CD1c-positive myeloid dendritic cell (primary cell): ENCODE data around the gene FBLN2.
A peak's percentile ranks its signal among the peaks of the same experiment; 100 is the strongest.

Experiments used
- DNase-seq: peaks from one replicate; pipeline ENCODE4 v3.0.0-alpha.2; 2016; ENCODE audit errors: extremely low spot score

FBLN2 gene

DNA sequence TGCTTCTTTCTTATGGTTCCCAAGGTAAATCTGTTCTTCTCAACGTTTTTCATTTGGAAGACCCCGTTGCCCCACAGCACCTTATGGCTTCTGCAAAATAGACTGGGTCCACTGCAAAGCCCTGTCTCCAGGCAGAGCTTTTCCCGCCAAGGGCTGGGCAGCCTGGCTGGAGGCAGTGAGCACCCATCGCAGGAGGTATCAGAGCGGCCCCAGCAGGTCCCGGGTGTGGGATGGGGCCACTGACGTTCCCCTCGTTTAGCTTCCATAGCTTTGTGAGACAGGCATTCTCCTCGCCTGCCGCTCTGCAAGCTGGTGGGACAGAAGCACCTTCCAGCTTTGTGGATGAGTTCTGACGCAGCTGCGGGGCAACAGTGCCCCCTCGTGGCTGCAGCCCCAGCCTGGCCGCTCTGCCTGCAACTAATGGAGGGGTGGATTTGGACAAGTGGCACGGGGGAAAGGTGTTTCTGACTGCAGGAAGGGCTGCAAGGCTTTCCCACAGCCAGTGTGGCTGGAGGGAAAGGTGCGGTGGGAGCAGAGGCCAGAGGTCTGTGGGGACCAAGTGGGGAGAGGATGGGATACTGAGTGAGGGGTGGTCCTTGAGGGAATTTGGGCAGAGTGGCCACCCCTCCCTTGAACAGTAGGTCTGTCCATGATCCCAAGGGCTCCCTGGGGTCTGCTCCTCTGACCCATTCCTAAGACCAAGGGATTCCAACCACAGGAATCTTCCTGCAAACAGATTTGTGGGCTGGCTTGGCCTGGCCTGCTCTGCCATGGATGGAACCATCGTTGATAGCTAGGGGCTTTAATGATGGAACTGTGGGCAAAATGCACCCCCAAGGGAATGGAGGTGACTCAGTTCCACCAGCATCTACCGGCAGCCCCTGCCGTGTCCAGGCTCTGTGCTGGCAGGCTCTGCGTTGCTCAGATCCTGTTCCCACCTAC is 99.4 kb downstream of the FBLN2 start:
- peak; percentile 78 for DNase-seq

DNA sequence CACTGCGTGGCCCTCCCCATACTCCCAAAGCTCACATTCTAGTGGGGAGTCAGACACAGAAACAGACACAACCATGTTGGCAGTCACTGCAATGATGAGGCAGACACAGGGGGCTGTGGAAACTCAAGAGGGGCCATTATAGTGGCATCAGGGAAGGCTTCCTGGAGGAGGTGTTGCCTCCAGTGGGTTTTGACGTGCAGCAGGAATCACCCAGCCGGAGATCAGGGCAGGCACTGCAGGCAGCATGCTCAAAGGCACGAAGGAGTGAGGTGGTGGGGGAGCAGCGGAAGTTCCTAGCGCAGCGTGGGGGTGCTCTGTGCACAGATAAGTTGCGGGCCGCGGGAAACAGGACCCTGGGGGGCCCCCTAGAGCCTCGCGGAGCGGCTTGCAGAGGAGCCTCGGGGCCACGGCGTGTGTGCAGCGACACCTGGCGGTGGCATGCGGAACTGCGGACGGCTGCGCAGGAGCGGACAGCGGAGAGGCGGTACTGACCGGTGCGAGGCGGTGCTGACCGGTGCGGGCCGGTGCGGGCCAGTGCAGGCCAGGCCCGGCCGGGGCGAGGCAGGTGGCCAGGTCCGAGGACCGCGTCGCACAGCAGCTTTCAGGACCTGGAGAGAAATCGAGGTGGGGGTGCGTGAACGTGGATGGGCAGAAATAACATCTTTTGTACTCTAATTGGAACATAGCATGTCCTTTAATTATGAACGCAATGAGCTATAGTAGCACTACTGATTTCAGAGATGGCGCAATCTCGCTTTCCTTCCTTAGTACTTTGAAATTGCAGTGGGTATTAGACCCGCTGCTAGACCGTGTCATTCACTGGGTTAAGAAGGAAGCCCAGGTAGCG is 101.5 kb downstream of the FBLN2 start:
- peak; percentile 90 for DNase-seq

DNA sequence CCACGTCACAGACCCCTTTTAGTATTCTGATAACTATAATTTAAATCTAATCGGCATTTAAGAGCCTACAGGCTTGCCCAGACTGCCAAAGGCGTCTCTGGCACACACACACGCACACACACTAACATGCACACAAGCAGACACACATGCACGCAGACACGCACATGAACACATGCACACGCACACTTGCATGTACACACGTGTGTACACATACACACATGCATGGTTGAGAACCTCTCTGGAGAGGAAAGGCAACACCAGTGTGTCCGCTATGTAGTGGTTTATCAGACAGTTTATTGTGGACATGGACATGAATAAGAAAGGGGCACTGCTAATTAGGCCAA is 102.1 kb downstream of the FBLN2 start:
- DNase-seq, result no peak

DNA sequence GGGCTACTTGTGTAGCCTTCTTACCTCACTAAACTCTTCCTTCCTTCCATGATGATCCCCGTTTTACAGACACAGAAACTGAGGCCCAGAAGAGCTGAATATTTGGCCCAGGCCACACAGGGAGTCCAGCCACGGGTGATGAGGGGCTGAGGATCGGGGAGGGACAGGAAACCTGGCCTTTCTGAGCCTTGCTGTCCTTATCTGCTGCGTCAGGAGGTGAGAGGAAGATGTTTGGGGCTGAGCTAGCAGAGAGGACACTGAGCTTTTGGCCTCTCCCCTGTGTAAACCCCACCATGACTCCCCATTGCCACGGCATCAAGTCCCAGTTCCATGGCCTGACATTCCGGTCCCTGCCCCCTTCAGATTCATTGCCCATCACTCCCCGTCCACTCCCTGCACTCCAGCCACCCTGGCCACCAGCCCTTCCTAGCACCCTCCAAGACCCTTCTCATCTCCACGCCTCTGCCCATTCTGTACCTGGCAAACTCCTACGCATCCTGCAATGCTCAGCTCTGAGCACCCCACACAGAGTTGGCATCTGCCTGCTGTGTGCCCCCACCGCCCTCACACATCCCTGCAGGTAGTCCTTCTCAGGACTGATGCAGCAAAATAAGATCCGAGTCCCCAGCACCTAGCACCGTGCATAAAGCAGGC is 103.0 kb downstream of the FBLN2 start:
- no peak for DNase-seq

DNA sequence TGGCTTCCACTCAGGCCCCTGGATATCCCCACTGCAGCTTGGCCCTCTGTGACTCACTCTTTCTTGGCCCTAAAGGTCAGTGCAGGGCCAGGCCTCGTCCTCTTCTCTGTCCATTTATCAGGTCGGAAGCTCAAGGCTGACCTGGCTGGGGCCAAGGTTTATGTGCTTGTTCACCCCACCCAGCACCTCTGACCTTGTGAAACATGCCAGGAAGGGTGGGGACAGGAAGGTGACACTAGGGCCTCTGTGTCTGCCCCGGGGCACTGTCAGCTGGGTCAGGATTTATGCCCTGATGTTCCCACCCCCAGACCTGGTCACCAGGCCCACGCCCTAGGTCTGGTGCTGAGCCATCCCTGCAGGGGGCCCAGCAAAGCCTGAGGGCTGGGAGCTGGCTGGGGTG is 103.8 kb downstream of the FBLN2 start:
- DNase-seq, result no peak

DNA sequence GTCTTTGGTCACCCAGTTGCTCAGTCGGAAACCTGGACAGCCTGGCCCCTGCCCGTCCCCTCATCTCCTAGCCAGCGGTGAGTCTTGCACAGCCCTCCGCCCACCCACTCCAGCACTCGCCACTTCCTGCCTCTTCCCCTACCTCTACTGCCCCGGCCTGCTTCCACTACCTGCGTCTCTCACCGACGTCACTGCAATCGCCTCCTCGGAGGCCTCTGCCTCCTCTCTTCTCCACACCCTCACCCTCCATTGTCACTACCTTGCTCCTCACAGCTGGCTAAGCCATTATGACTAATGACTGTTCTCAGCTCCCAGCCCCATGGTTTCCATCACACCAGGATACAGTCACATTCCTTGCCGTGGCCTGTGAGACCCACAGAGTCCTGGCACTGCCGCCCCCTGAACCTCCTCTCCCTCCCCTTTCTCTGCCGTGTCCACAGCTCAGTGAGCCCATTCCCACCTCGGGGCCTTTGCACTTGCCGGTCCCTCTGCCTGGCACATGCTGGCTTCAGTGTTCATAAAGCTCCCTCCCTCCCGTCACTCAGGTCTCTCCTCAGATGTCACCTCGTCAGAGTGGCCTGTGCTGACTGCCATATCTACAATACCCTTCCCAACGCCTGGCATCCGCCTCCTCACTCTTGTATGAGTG is 104.8 kb downstream of the FBLN2 start:
- no peak for DNase-seq

DNA sequence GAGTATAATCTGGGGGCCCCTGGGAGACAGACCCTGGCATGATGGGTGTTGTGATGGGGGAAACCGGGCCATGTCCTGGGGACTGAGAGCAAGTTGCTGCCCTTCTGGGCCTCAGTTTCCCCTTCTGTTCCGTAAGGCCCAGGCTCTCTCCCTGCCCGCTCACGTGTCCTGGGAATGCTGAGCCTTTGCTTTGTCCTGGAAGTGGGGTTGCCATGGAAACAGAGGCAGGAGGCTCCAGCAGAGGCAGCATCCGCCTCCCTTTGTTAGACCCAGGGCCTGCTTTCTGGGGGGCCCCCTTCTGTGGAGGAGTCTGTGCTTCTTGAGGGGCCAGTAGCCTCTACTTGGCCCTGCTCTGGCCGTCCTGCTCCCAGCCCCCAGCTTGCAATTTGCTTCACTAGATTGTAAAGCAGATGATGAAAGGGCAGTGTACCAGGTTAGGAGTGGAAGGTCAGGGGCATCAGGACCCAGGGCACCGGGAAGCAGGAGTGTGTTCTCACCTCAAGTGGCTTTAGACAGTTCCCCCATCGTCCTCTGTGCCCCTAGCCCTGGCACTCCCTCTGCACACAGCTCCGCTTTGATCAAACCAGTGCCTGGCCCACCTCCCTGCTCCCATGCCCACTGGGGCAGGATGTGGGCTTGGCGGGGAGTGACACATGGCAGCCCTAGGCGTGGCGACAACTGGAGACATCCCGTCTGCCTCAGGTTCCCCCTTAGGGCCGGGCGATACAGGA is 105.6 kb downstream of the FBLN2 start:
- DNase-seq, result peak; percentile 1

DNA sequence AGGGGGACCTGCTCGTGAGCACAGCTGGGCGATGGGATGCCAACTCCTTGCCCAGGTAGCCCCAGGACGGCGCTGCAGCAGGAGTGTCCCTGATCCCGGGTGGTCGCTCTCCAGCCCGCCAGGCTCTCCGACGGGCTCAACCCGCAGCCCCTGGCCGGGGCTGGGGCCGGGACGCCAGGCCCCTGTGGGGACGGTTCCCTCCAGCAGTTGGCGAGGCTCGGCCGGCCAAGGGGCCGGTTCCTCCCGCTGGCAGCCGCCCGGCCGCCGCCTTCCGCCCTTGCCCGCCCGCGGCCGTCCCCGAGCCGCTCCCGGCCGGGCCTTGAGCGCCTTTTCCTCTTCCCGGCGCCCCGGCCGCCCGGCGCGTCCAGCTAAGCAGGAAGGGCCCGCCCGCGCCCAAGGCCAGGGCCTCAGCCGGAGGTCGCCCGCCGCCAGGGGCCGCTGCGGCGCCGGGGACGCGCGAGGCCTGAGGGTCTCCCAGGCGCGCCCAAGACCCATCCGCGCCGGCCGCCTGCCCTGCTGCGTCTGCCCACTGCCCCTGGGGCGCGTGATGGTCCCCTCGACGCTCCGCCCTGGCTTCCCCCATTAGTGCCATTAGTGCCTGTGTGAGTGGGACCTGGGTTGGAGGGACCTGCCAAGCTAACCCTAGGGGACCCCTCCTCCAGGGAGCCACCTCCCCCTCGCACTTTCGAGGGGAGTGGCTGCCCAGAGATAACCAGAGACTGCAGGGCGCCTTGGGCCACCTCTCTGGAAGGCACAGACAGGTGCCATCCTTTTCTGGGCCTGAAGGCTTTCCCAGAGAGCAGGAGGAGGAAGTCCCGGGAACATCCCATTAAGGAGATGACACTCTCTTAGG is 106.4 kb downstream of the FBLN2 start:
- peak; percentile 68 for DNase-seq

DNA sequence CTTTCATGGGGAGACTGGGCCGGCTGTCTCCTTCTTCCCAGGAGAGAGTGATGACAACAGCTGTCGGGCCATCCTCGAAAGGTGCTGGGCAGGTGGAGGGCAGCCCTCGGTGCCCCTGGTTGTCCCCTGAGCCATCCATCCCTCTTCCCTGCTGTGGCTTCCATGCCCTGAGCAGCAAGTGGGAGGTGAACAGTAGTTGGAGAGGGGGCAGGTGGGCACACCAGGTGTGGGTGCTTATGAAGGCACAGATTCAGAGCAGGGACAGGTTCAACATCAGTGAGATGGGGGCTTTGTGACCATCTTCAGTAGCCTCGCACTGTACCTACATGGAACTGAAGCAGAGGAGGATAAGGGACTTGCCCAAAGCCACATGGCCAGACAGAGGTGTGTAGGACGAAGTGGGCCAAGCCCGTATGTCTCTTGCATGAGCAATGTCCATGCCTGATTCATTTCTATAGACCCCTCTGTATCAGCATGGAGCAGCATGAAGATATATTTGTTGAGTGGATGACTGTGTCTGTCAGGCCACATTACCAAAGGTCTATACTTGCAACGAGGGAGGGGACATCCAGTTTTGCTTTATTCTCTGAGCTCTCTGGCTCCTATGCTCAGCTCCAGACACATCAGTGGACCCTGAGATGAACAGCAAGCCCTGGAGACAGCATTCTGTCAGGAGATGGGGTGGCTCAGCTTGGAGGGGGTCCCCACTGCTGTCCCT is 107.8 kb downstream of the FBLN2 start:
- no peak for DNase-seq

DNA sequence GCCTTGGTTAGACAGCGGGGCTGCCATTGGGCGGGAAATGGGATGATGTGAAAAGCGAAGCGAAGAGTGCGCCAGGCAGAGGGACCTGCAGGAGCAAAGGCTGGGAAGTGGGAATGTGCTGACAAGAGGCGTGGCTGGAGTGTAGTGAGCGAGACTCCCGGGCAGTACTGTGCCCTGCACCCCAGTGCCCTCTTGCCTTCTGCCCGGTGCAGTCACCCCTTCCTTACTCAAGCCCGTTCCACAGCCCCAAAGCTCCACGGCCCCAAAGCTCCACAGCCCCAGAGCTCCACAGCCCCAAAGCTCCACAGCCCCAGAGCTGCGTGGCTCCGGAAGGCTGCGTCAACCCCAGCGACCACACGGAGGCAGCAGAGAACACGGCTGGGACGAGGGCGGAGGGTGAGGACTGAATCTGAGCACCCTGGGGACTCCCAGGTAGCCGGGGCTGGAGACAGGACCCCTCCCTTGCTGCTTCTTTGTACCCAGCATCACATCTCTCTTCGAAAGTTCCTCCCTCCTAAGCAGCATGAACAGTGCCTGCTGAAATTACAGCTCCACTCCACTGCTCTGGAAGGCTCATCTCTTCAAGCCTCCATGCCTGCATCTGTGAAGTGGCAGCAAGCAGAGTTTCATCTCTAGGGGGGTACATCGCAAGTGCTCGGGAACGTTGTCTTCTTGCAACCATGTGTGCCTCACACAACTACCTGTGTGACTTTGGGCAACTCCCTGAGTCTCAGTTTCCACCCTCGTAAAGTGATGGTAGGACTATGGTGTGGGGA is 108.9 kb downstream of the FBLN2 start:
- peak; percentile 45 for DNase-seq

DNA sequence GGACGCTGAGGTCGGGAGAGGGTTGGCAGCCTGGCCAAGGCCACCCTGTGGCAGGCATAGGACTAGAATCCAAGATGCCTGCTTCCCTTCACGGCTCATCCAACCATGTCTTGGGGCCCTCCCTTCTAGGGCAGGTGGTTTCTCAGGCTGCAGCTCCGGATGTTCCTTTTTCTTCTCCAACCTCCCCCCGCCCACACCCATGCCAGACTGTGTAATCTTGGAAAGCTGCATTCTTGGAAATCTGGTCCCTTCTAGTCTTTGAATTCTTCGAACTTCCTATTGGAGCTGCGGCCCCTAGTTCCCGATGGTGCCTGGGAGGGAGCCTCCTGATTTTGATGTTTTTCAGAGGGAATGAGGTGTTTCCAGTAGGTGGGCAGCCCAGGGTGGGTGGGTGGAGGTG is 109.8 kb downstream of the FBLN2 start:
- no peak for DNase-seq

DNA sequence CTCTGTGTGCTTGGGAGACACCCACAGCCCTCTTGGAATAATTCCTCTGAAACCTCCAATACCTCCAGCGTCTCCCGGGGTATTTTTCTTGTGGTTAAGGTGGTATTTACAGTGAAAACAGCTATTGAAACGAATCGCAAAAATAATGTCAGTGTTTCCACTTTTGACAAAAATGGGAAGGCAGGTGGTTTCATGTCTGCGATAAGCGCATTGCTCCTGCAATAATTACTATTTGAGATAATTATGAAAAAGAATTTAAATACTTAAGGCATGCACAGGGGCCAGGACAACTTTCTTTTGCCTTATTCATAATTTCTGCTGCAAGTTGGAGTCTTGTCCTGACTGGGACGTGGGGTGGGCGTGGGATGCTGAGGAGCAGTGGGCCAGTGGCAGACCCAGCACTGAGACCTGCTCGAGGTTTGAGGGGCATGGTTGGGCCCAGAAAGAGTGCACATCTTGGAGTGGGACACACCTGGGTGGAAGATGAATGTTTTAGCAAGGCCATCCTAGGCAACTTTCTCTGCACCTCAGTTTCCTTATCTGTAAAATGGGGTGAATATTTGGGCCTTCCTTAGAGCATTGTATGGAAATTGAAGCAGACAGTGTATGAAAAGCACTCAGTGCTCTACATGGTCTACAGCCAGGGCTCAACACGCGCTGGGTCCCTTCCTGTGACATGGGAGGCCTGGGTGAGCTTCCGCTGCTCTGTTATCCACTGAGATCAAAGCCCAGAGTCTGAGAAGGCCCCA is 110.5 kb downstream of the FBLN2 start:
- DNase-seq, result no peak

DNA sequence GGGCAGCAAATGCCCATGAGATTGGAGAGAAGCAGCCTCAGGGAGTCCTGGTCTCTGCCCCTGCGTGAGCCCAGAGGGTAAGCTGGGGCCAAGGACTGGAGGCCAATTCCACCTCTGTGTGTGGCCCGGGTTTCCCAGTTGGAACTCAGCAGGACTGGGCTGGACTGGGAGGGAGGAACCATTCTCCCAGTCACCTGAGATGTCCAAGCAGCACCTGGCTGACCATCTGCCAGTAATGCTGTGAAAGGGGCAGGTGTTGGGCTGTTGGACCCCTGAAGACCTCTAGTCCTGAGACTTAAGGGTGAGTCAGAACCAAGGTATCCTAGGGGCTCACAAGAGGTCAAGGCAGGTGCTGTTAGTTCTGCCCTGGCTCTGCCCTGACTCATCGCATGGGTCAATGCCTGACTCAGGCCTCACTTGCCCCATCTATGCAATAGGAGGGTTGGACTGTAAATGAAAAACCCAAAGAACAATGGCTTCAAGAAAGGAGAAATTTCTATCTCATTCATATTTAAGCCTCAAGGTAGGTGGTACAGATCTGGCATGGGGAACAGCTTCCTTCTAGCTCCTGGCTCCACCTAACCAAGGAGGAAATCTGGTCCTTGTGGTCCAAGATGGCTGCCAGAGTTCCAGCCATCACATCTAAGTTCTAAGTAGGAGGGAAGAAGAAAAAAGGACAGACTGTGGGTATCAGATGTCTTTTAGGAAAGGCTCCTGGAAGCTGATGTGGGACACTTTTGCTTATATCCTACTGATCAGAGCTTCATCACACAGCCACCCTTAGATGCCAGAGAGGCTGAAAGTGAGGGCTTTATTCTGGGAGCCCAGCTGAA is 111.3 kb downstream of the FBLN2 start:
- no peak for DNase-seq

DNA sequence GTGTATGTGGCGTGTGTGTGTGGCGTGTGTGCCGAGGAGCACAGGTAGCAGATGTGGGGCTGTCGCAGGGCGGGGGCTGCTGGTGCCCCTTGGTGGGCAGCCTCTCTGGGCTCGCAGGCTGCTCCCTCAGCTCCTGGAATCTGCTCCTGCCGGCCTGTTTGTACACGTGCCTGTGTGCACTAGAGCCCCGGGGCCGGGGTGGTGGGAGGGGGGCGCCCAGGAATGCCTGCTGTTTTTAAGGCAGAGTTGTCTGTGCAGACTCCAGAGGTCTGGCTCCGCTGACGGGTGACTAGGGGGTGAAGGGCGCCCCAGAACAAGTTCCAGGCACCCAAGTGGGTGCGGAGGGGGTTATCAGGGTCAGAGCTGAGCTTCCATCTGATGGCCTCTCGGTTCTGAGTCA is 112.2 kb downstream of the FBLN2 start:
- no peak for DNase-seq

DNA sequence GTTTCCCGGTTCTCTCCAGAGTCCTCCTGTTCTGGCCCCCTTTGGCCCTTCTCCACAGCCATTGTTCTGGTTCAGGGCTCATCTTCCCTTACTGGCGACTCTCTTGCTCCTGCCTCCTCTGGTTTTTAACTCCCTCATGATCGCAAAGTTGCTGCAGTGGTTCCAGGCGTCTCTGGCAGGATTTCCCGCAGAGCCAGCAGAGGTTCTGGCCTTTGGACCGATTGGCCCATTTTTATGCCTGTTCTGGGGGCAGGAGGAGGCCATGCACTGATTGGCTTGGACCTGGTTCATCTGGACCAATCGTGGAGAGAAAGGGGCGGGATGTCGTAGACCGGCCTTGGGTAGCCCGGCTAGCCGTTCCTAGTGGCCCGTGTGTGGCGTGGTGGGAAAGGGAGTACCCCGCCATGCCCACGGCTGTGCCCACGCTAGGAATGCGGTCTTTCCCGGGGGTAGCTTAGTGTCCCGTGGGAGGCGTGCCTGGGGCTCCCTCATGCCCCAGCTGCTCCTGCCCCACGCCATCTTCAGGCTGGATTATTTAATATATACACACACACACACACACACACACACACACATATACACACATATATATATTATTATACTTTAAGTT is 113.4 kb downstream of the FBLN2 start:
- no peak for DNase-seq

DNA sequence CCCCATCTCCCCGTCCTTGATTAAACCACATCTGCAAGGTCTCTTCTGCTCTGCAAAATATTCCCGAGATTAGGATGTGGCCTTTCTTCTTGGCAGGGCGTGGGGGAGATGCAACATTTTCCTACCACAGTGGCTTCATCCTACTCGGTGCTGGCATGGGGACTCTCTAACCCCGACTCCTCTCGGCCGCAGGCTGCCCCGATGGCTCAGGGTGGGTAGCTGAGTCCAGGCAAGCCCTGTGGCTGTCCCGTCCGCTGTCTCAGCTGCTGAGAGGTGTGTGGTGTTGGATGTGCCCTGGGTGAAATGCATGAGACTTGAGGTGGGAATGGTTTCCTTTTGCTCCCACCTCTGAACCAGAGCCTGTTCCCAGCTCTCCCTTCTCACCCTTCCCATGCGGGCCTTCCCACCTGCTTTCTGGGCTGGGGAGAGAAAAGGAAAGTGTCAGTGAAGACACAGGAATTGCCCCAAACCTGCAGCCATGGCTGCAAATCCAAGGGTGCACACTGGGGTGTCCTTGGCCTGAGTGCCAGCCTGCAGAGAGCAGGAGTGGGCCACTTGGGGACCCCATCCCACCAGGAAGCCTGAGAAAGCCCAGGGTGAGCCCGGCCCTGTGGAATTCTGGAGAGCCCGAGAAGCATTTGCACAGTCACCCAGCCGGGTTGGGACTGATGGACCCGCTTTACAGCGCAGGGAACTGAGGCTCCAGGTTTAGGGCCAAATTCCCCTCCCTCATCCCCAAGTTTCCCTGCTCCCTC is 115.0 kb downstream of the FBLN2 start:
- DNase-seq, result no peak
